Measurements from ENCODE around the gene PFN3. TPM values are rescaled to one million over a fixed set of nuclear protein-coding genes. Genes with fewer than 3 reads are reported as not detected.

Gene PFN3
- total RNA-seq, 3 donors from 2014 or later (not counting 1 experiment from before 2014, with no cell fraction given) = not detected

DNA sequence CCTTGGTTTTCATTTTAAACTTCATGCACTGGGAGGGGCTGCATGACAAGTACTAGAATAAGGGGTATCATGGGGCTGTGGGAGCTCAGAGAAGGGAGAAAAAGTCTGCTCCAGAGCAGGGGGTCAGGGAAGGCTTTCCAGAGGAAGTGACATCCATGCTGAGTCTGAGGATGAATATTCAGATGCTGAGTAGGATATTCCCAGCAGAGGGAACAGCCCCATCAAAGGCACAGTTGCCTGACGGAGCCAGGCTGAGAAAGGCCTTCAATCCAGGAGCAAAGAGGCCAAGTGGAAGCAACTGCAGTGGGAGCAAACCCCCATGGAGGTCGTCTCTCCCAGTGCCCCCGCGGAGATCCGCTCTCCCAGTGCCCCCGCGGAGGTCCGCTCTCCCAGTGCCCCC, 4.4 kb downstream of the PFN3 start:
- peaks cover 5% of the 10 kb centered on the region in 2 donors for H3K4me1 Mint-ChIP-seq
- no peak for ATAC-seq
- no peaks in the 10 kb centered on the region for H3K36me3 ChIP-seq (ENCODE audit: control insufficient read depth, insufficient read depth, low read length)
- peaks cover 11% of the 10 kb centered on the region for H3K4me1 ChIP-seq (ENCODE audit: control insufficient read depth, insufficient read depth, low read length)
- no peak overlapping the region for H3K4me3 ChIP-seq (ENCODE audit: low read length)
- peaks cover 0 to under 1% of the 10 kb centered on the region in 2 donors for H3K27me3 Mint-ChIP-seq (ENCODE audit: low read depth in 2 of 2)
- 85% methylated on average over 5 of the region's 8 CpGs for WGBS (ENCODE audit: insufficient coverage)
- H3K4me3 Mint-ChIP-seq = no peak overlapping the region
- H3K27ac ChIP-seq (ENCODE audit: low read length) = no peak overlapping the region
- no peaks in the 10 kb centered on the region for H3K36me3 Mint-ChIP-seq
- TF ChIP-seq, protein P1, sequence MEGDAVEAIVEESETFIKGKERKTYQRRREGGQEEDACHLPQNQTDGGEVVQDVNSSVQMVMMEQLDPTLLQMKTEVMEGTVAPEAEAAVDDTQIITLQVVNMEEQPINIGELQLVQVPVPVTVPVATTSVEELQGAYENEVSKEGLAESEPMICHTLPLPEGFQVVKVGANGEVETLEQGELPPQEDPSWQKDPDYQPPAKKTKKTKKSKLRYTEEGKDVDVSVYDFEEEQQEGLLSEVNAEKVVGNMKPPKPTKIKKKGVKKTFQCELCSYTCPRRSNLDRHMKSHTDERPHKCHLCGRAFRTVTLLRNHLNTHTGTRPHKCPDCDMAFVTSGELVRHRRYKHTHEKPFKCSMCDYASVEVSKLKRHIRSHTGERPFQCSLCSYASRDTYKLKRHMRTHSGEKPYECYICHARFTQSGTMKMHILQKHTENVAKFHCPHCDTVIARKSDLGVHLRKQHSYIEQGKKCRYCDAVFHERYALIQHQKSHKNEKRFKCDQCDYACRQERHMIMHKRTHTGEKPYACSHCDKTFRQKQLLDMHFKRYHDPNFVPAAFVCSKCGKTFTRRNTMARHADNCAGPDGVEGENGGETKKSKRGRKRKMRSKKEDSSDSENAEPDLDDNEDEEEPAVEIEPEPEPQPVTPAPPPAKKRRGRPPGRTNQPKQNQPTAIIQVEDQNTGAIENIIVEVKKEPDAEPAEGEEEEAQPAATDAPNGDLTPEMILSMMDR (IDR thresholded peaks at IDR 0.05) = no peak
- H3K27me3 ChIP-seq (ENCODE audit: control insufficient read depth, insufficient read depth, low read length) = peaks cover 6% of the 10 kb centered on the region
- intact Hi-C loops (cut with micrococcal nuclease) = no loop called here
- no peak overlapping the region for H3K27ac Mint-ChIP-seq
- H3K9me3 ChIP-seq (ENCODE audit: control insufficient read depth, insufficient read depth, low read length) = no peaks in the 10 kb centered on the region
- no peak for DNase-seq
- no peaks in the 10 kb centered on the region for H3K9me3 Mint-ChIP-seq

DNA sequence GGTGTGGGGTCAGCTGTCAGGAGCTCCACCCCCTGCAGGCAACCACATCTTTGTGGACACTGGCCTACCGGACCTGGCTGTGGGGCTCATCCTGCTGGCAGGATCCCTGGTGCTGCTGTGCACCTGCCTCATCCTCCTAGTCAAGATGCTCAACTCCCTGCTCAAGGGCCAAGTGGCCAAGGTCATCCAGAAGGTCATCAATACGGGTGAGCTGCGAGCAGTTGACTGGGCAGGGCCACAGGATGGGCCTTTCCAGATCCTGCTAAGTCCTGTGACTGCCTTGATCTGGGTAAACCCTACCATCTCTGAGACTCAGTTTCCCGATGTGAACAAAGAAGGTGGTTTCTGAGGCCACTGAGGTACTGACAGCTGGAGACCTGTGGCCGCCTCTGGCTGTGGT, 6.5 kb downstream of the PFN3 start:
- Histone ChIP-seq H3K4me3 (ENCODE audit: low read length) (no peak overlapping the region), H3K36me3 (ENCODE audit: control insufficient read depth, insufficient read depth, low read length) (no peaks in the 10 kb centered on the region), H3K27ac (ENCODE audit: low read length) (no peak overlapping the region), H3K4me1 (ENCODE audit: control insufficient read depth, insufficient read depth, low read length) (peaks cover 32% of the 10 kb centered on the region), H3K9me3 (ENCODE audit: control insufficient read depth, insufficient read depth, low read length) (no peaks in the 10 kb centered on the region), H3K27me3 (ENCODE audit: control insufficient read depth, insufficient read depth, low read length) (no peaks in the 10 kb centered on the region)
- Mint-ChIP-seq H3K27ac (no peak overlapping the region), H3K4me3 (no peak overlapping the region), H3K36me3 (no peaks in the 10 kb centered on the region), H3K9me3 (no peaks in the 10 kb centered on the region), H3K4me1 (peaks cover 23 to 26% of the 10 kb centered on the region in 2 donors), H3K27me3 (ENCODE audit: low read depth in 2 of 2) (peaks cover 0 to 2% of the 10 kb centered on the region in 2 donors)
- WGBS (ENCODE audit: insufficient coverage) = 93% methylated on average over 5 of the region's 5 CpGs
- ATAC-seq (no peak), DNase-seq (no peak)
- TF ChIP-seq, protein P1 (IDR thresholded peaks at IDR 0.05) = no peak
- intact Hi-C loops (cut with micrococcal nuclease) = loop anchor here (5.0 kb wide), 1 partner anchor 37 kb away; the partner anchor contains the start of gene RGS14

DNA sequence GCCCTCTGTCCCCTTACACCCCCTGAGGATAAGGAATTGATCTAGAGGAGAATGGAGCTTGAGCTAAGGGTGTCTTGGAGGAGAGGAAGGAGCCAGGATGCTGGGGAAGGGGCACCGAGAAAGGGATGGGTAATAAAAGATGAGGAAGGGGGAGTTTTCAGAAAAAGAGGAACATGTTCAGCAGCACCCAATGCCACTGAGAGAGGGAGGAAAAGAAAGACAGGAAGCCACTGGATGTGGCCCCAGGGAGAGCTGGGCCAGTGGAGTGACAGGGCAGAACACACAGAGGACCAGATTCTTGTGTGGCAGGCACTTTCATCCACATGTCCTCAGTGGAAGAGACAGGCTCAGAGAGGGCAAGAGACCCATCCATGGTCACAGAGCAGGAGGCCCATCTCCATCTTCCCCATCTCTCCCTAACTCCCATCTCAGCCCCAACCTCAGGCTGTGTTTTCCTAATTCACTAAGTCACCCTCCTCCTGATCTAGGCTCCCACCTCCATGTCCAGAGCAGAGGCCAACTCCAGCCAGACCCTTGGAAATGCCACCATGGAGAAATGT, 7.2 kb downstream of the PFN3 start:
- Histone ChIP-seq H3K27me3 (ENCODE audit: control insufficient read depth, insufficient read depth, low read length) (no peaks in the 10 kb centered on the region), H3K9me3 (ENCODE audit: control insufficient read depth, insufficient read depth, low read length) (no peaks in the 10 kb centered on the region), H3K4me1 (ENCODE audit: control insufficient read depth, insufficient read depth, low read length) (peaks cover 39% of the 10 kb centered on the region), H3K36me3 (ENCODE audit: control insufficient read depth, insufficient read depth, low read length) (no peaks in the 10 kb centered on the region), H3K4me3 (ENCODE audit: low read length) (no peak overlapping the region), H3K27ac (ENCODE audit: low read length) (no peak overlapping the region)
- TF ChIP-seq, protein P1 (IDR thresholded peaks at IDR 0.05) = no peak
- peaks cover 29 to 33% of the 10 kb centered on the region in 2 donors for H3K4me1 Mint-ChIP-seq
- 32% methylated on average over 1 of the region's 1 CpG for WGBS (ENCODE audit: insufficient coverage)
- peaks cover 0 to 2% of the 10 kb centered on the region in 2 donors for H3K27me3 Mint-ChIP-seq (ENCODE audit: low read depth in 2 of 2)
- H3K36me3 Mint-ChIP-seq = no peaks in the 10 kb centered on the region
- H3K27ac Mint-ChIP-seq = peak overlapping the region in 1 of 2 donors; percentile 42
- H3K9me3 Mint-ChIP-seq = no peaks in the 10 kb centered on the region
- ATAC-seq = no peak
- DNase-seq = no peak
- intact Hi-C loops (cut with micrococcal nuclease) = loop anchor here (5.0 kb wide), 1 partner anchor 36 kb away; the partner anchor contains the start of gene RGS14
- H3K4me3 Mint-ChIP-seq = no peak overlapping the region

DNA sequence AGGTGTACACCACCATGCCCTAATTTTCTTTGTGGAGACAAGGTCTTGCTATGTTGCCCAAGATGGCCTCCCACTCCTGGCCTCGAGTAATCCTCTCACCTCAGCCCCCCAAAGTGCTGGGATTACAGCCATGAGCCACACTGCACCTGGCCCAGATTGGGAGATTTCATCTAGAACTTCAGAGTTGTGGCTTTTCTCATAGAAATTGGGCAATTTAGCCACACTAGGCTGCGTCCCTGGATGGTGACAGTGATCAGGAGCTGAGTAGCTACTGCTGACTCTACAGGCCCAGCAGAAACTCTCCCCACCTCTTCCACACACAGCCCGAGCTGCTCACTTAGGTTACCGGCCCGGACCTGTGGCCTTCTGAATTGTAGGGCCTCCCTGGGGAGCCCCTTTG, 7.7 kb downstream of the PFN3 start:
- Mint-ChIP-seq H3K4me1 (peaks cover 29 to 34% of the 10 kb centered on the region in 2 donors), H3K36me3 (no peaks in the 10 kb centered on the region), H3K27me3 (ENCODE audit: low read depth in 2 of 2) (peaks cover 0 to 2% of the 10 kb centered on the region in 2 donors), H3K4me3 (no peak overlapping the region), H3K27ac (peak overlapping the region in 1 of 2 donors; percentile 42), H3K9me3 (no peaks in the 10 kb centered on the region)
- no peak overlapping the region for H3K27ac ChIP-seq (ENCODE audit: low read length)
- H3K4me3 ChIP-seq (ENCODE audit: low read length) = no peak overlapping the region
- H3K36me3 ChIP-seq (ENCODE audit: control insufficient read depth, insufficient read depth, low read length) = no peaks in the 10 kb centered on the region
- 76% methylated on average over 5 of the region's 5 CpGs for WGBS (ENCODE audit: insufficient coverage)
- intact Hi-C loops (cut with micrococcal nuclease) = loop anchor here (5.0 kb wide), 1 partner anchor 35 kb away; the partner anchor contains the start of gene RGS14
- TF ChIP-seq, protein P1 (IDR thresholded peaks at IDR 0.05) = no peak
- ATAC-seq (no peak), DNase-seq (no peak)
- no peaks in the 10 kb centered on the region for H3K27me3 ChIP-seq (ENCODE audit: control insufficient read depth, insufficient read depth, low read length)
- H3K4me1 ChIP-seq (ENCODE audit: control insufficient read depth, insufficient read depth, low read length) = peaks cover 44% of the 10 kb centered on the region
- no peaks in the 10 kb centered on the region for H3K9me3 ChIP-seq (ENCODE audit: control insufficient read depth, insufficient read depth, low read length)
